HG02759 (cell line): Measurements from ENCODE around the gene WBP1L.
A peak's percentile ranks its signal among the peaks of the same experiment; 100 is the strongest.
"Not testable (repeated sequence)": the region's sequence is repeated elsewhere in the genome, so short reads cannot be mapped to it uniquely, and the experiment has no call there.

ENCODE experiments used
- ATAC-seq: cut with Tn5 transposase; IDR thresholded peaks from one replicate; pipeline ENCODE4 v1.9.1; 2021; ENCODE audit warnings: mild to moderate bottlenecking, moderate library complexity; ENCODE audit not compliant: unreplicated experiment

The WBP1L gene

GRCh38 chr10:102721954-102722353 lies 21.8 kb upstream of the WBP1L start:
- no peak for ATAC-seq

DNA sequence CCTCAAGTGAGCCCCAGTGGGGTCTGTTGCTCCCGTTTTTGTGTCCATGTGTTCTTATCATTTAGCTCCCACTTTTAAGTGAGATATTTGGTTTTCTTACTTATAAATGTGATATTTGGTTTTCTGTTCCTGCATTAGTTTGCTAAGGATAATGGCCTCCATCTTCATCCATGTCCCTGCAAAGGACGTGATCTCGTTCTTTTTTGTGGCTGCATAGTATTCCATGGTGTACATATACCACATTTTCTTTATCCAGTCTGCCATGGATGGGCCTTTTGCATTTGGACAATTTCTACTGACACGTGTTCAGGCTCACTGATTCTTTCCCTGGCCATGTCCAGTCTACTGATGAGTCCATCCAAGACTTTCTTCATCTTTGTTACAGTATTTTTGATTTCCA lies 19.8 kb upstream of the WBP1L start:
- no peak for ATAC-seq

GRCh38 chr10:102726274-102726673 lies 17.5 kb upstream of the WBP1L start:
- ATAC-seq: no peak

DNA sequence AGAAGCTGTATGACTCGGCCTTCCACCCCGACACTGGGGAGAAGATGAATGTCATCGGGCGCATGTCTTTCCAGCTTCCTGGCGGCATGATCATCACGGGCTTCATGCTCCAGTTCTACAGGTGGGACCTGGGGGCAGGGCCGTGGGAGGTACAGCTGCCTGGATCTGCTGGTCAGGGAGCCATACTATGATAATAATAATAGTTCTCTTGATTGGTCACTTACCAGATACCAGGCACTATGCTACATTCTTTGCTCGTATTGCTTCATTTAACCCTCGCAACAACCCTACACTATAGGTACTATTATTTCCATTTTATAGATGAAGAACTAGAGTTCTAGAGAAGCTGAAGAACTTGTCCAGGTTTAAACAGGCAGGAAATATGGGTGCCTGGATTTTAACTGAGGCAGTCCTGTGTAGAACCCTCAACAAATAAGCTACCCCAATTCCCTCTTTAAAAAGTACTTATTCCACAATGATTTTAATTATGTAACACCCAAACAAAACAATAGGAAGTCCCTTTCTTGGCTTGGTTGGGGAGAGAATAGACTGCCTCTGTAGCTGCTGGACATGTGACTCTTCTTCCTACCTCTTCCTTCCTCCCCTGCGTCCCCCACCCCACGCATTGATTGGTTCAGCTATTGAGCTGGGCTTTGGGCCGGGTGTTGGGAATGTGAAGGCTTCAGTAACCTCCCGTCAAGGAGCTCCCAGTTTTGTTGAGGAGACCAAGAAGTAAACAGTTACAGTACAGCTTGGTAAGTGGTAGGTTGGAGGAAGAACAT lies 16.5 kb upstream of the WBP1L start:
- ATAC-seq: no peak

- no peak for ATAC-seq
These were observed 14.4 kb upstream of the WBP1L start for GRCh38 chr10:102729029-102730026.

- ATAC-seq: no peak
These were observed 12.4 kb upstream of the WBP1L start for GRCh38 chr10:102731222-102731800.

DNA sequence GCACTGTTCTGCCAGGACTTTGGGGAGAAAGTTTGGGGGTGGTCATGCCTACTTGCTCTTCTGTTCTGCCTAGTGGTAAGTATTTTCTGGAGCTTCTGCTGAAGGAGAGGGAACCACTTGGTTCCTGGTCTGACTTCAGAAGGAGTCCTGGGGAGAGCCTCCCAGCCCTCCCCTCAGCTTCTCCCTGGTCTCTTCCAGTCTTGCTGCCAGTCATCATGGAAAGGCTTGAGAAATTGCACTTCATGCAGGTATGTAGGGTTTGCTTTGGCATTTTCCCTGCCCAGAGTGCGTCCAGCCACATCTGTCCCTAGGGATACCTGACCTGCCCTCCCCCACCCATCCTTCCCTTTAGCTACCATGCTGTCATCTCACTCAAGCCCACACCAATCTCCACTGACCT lies 11.1 kb upstream of the WBP1L start:
- ATAC-seq: no peak

GRCh38 chr10:102735065-102735562 lies 8.6 kb upstream of the WBP1L start:
- ATAC-seq: no peak

DNA sequence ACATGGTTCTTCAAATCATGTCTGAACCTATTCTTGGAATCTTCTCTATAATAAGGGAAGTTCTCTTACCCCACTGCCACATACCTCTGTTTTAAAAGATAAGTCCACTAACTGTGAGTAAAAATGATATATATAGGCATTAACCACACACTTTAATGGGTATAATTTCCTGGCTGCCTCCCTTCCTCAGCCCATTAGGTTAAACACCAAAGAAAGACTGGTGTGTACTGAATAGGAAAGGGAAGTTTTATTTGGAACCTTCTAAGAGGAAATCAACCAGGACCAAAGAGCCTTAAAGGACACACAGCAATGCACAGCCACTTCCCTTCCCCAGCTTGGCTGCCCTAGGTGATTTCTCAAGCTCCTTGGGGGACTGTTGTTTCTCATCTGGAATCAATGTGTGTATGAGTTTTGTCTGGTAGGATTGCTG lies 5.0 kb upstream of the WBP1L start:
- no peak for ATAC-seq

- ATAC-seq: no peak
These were observed 3.5 kb upstream of the WBP1L start for GRCh38 chr10:102740229-102740628.

DNA sequence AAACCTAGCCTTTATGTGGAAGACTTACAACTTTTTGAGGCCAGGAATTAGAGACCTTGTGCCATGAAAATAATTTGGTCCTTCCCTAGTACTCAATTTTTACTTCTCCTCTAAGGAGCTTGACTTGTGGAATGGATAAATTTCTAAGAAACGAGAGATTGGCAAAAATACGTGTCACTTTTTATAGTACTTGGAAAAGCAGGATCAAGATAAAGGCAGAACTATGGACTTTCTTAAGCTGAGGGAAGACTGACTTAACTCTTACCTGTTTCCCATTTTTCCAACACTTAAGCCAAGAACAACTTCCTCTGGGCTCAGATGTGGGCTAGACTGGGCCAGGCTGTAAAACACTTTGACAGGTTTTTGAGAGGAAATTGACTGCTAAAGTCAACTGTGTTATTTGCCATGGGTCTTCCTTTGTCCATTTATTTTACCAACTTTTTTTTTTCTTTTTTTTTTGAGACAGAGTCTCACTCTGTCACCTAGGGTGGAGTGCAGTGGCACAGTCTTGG lies 2.0 kb upstream of the WBP1L start:
- ATAC-seq: no peak

- not testable (repeated sequence) for ATAC-seq
These were observed 1.4 kb upstream of the WBP1L start for GRCh38 chr10:102742313-102742712.

- no peak for ATAC-seq
These were observed 615 bp upstream of the WBP1L start for GRCh38 chr10:102743078-102743587.

DNA sequence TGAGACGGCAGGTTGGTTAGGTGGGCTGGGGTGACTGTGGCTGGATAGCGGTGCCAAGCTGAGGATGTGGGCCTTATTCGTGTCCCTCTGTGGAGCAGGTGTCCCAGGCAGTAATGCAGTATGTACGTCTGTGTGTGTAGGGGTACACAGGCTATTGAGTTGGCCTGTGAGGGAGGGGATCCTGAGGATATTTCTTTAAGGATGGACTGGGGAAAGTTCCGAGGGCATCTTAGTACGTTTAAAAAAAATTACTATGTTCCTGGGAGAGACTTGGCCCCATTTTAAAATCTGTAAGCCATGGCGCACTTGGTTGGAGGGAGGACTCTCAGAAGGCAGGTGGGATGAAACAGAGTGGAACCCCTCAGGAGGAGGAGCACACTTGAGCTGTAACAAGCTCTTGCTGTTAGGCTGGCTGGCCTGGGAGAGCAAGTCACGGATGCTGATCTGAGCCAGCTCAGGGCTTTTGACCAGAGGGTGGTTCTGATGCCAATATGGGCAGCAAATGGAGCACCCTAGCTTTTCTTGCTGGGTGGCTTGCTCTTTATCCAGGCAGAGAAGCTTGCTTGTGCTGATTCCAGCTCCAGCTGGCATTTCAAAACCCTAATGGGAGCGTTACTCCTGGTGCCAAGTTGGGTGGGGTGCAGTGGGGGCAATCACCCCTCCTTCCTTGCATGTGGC lies 765 bp downstream of the WBP1L start:
- ATAC-seq: peak; percentile 2

- ATAC-seq: no peak
These were observed 1.4 kb downstream of the WBP1L start for GRCh38 chr10:102745157-102745556.

GRCh38 chr10:102752266-102752930 lies 8.7 kb downstream of the WBP1L start:
- ATAC-seq: no peak

- no peak for ATAC-seq
These were observed 9.4 kb downstream of the WBP1L start for GRCh38 chr10:102752934-102753664.

DNA sequence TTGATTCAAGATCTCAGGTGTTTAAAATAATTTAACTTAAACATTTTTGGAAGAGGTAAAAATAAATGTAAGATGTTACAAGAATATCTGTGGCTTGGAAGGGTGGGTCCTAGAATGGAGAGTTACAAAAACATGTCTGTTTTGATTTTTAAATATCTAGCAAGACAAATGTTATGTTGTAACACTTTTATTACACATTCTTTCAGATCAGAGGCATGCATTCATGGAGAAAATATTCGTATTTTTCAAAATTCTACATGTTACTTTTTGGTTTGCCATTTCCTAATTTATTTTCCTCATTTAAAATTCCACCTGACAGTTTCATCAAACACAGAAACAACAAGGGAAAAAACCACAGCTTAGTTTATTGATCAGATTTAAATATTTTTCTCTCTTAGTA lies 10.0 kb downstream of the WBP1L start:
- ATAC-seq: no peak

DNA sequence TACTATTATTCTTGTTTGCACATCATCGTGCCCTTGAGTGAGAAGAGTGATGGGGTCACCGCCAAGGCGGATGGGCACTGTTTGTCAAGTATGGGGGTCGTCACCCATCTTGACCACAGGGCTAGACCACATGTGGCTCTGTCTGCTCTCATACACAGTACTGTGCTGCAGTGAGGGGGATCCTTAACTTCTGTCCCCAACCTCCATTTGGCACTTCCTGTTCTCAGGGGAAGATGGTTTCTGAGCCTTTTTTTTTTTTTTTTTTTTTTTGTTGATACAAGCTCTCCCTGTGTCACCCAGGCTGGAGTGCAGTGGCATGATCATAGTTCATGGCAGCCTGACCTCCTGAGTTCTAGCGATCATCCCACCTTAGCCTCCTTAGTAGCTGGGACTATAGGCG lies 13.6 kb downstream of the WBP1L start:
- no peak for ATAC-seq
